GM18517 (cell line): ENCODE measurements around the gene DTD1.

Experiments
- ATAC-seq: cut with Tn5 transposase; IDR thresholded peaks from one replicate; pipeline ENCODE4 v1.9.1; 2021; ENCODE audit warnings: mild to moderate bottlenecking, moderate library complexity; ENCODE audit not compliant: unreplicated experiment

DTD1 gene

GRCh38 chr20:18614244-18614643, 26.4 kb downstream of the DTD1 start:
- ATAC-seq, result no peak

GRCh38 chr20:18615020-18615650, 27.3 kb downstream of the DTD1 start:
- no peak for ATAC-seq

GRCh38 chr20:18621004-18621403, 33.1 kb downstream of the DTD1 start:
- no peak for ATAC-seq

GRCh38 chr20:18623156-18623910, 35.5 kb downstream of the DTD1 start:
- ATAC-seq, result no peak

- ATAC-seq, result no peak
Measured at GRCh38 chr20:18624948-18625347, 37.1 kb downstream of the DTD1 start.

- no peak for ATAC-seq
Measured at GRCh38 chr20:18625907-18626655, 38.2 kb downstream of the DTD1 start.

- no peak for ATAC-seq
Measured at GRCh38 chr20:18628330-18628920, 40.6 kb downstream of the DTD1 start.

GRCh38 chr20:18632196-18632789, 44.4 kb downstream of the DTD1 start:
- ATAC-seq, result peak; percentile 55

DNA sequence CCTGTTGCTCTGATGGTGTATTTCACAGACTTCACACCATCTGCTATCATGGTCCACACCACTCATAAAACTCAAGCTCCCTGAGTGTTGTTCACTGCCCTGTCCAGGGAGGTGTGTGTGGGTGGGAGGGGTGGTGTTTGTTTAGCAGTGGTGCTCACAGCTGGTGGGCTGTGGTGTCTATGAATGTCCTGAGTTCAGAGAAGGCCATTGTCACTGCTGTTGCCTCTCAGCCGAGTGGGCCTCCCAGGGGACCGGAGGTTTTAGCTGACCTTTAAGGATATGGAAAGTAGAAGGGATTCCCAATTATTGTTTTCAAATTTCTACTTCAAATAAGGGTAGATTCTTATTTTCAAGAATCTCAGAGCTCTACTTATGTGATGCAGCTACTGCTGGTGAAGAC, 45.6 kb downstream of the DTD1 start:
- no peak for ATAC-seq

DNA sequence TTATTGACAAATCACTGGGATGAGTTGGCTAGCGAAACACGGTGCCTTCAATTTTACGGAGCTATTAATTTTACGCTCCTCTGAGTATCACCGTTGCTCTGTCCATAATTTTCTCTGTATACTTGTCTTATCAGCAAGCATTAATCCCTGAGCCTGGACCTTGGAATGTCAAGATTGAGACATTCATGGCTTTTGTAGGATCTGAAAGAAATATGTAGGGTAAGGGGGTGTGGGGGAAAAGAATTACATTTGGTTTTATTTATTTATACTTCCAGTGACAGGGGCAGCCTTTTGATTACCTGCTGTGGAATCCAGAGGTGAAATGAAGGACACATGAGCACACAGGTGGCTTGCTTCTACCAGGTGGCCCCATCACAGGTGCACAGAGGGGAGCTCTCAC, 46.6 kb downstream of the DTD1 start:
- no peak for ATAC-seq

DNA sequence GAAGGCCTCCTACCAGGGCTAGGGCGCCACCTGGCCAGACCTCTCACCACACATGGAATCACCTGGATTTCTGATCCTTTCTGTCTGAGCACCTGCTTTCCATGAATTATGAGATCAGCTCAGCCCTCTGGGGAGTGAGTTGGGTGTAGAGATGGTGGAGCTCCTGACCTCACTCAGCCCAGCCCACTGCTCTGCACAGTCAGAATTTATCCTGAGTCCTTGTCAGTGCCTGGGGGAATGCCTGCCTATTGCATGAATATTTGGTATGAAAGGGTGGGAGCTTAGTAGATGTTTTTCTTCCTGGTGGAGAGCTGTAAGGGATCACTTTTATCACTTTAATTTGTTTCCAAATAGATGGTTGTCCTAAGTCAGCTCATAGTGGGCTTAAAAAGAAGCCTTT, 47.5 kb downstream of the DTD1 start:
- ATAC-seq, result no peak

GRCh38 chr20:18637224-18637623, 49.4 kb downstream of the DTD1 start:
- ATAC-seq, result no peak

- no peak for ATAC-seq
Measured at GRCh38 chr20:18638768-18639167, 50.9 kb downstream of the DTD1 start.

DNA sequence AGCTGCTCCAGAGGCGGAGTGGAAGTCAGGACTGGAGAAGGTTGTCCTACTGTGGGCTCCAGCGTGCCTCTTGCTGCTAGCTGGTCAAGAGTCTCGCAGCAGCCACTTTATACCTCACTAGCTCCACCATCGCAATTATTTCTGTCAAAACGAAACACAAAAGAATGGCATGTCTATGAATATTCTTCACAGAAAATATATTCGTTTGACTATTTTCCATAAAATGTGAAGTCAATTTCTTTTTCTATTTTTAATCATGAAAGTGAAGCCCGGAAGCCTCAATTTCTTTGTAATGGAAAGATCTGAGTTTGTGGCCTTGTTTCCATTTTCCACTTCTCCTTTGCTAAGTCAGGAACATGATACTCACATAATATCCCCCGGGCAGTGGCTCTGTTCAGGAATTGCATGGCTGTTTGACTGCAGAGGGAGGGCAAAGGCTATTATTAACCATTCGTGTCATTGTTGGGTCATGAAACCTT, 51.7 kb downstream of the DTD1 start:
- ATAC-seq, result no peak

DNA sequence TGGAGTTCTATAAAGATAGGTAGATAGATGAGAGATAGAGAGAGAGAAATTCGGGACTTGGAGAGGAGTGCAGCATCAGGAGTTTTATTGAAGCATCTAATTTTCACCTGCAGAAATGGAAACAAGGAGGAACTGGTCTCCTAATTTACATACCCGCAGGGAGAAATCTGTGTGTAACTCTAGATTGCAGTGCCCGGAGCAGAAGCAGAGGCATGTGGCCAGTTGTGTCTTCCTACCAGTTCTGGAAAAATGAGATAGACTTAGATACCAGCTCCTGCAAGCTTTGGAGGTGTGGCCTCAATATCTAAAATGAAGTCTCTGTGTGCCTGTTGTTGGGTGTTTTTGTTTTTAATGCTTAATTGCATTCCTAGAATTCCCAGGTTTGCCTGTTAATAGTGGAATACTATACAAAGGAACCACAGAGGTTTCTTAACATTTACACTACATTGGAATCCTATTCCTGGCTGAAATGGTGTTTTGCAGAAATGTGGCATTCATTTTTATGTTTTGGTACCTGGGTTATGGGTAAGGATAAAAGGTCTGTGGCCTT, 57.4 kb downstream of the DTD1 start:
- no peak for ATAC-seq

DNA sequence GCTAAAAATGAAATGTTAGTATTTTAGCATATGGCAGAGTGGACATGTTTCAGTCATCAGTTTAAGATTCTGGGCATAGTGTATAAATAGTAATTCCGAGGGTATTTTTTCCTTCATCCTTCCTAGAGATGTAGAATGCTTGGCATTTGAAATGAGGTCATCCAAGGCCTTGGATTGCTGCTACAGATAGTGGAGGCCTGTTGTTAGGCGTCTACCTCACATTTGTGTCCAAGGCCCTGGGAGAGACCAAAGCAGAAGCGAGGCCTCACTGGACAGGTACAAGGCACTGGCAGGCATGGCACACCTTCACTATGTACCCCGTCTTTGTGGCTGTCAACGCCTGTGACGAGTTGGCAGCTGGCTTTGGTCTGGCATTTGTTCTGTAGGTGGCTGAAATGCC, 58.0 kb downstream of the DTD1 start:
- ATAC-seq, result no peak

DNA sequence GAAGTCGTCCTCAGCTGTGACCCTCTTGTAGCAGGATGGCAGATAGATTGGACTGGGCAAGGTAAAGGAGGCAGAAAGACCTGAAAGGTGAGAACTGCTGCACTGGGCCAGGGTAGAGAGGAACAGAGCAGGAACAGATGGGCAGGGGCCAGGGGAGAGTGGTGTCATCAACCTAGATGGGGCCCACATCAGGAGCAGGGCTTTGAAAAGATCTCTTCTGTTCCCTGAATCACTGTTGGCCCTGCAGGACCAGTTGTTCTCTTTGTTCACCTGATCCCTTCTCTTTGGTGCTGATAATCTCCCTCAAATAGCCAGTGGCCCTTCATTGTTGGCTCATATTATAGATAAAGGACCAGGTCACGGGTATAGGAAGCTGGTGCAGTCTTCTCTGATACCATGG, 59.9 kb downstream of the DTD1 start:
- ATAC-seq, result no peak

- no peak for ATAC-seq
Measured at GRCh38 chr20:18650224-18650623, 62.4 kb downstream of the DTD1 start.

- no peak for ATAC-seq
Measured at GRCh38 chr20:18653736-18654447, 66.0 kb downstream of the DTD1 start.

- no peak for ATAC-seq
Measured at GRCh38 chr20:18654448-18654773, 66.6 kb downstream of the DTD1 start.
